K562 (cell line): ENCODE results near the gene SLC25A40. TPM values are rescaled to one million over a fixed set of nuclear protein-coding genes. Genes with fewer than 3 reads are reported as not detected.

ENCODE experiments used
- ATAC-seq: fragments of 200-7000 bp; cut with Tn5 transposase; 3 replicates; pipeline ENCODE4 v1.9.1; 2020; ENCODE audit warnings: moderate library complexity
- BruUV-seq: library from RNA; stranded (reverse); fragments of 400-500 nt; replicated peaks from 2 replicates; lab custom pipeline; 2021; lab: Mats Ljungman, UMichigan
- CTCF ChIA-PET: fragments of 300-600 bp; formaldehyde crosslinking; extraction: SDS; loops from one replicate; lab custom pipeline; 2021; ENCODE audit warnings: low intra/inter-chr PET ratio; lab: Yijun Ruan, JAX
- POLR2A ChIA-PET: fragments of 300-600, 350-650 bp; sonication (Branson Sonifier 250); formaldehyde crosslinking; extraction: SDS; loops from one replicate; lab custom pipeline; 2021; ENCODE audit warnings: antibody characterized with exemption, inconsistent platforms; lab: Yijun Ruan, JAX
- DNase-seq, 4 experiments: peaks; one replicate each; pipeline versions ENCODE4 v3.0.0 to v3.0.0-alpha.2; 2011 to 2018; ENCODE audit warnings: low spot score in 3 of 4, mixed read lengths in 3 of 4; ENCODE audit errors: extremely low read depth in 1 of 4
- FAIRE-seq: peaks from 2 replicates; lab custom pipeline; 2011; peaks lifted over from hg19 to GRCh38; lab: Jason Lieb, UNC
- H2AFZ ChIP-seq: 2 replicates; pipeline ENCODE4 v1.6.0; 2011; ENCODE audit warnings: low read depth, low read length, control low read depth, inconsistent platforms
- H3K27ac ChIP-seq: fragments of 200-600 bp; 3 replicates; pipeline ENCODE4 v1.8.0; 2011; ENCODE audit warnings: low read depth, mild to moderate bottlenecking, control low read depth, inconsistent platforms, low read length, moderate library complexity, mixed read lengths; ENCODE audit errors: extremely low read depth
- H3K27me3 ChIP-seq, 2 experiments: fragments of 300-600 bp in 1 of 2; 2 replicates in 1 of 2; 3 replicates in 1 of 2; pipeline versions ENCODE4 v1.6.0 to v1.8.0; 2011; ENCODE audit warnings: inconsistent platforms in 2 of 2, low read length in 2 of 2, mild to moderate bottlenecking in 1 of 2, mixed read lengths in 1 of 2, moderate library complexity in 1 of 2; ENCODE audit not compliant: control insufficient read depth in 2 of 2, insufficient read depth in 2 of 2
- H3K36me3 ChIP-seq: fragments of 300-600 bp; 3 replicates; pipeline ENCODE4 v1.8.0; 2011; ENCODE audit warnings: mild to moderate bottlenecking, low read length, inconsistent platforms; ENCODE audit not compliant: control insufficient read depth, insufficient read depth
- H3K4me1 ChIP-seq, 2 experiments: fragments of 200-600 bp in 1 of 2; replicated peaks in 1 of 2; 2 replicates in 1 of 2; 3 replicates in 1 of 2; pipeline versions ENCODE4 v1.5.1 to v1.8.0; 2011; ENCODE audit warnings: inconsistent platforms in 2 of 2, low read length in 2 of 2, mild to moderate bottlenecking in 1 of 2, mixed read lengths in 1 of 2, moderate library complexity in 1 of 2; ENCODE audit not compliant: control insufficient read depth in 2 of 2, insufficient read depth in 2 of 2
- H3K4me2 ChIP-seq: 2 replicates; pipeline ENCODE4 v1.6.1; 2011; ENCODE audit warnings: low read length, control low read depth, inconsistent platforms, mixed read lengths; ENCODE audit not compliant: insufficient read depth
- H3K4me3 ChIP-seq: fragments of 200-600 bp; sonication (generic), shearing (Covaris generic); 2 replicates; pipeline ENCODE4 v1.5.1; 2016; ENCODE audit warnings: control low read depth, inconsistent platforms
- H3K79me2 ChIP-seq: fragments of 200-600 bp; 3 replicates; pipeline ENCODE4 v1.8.0; 2011; ENCODE audit warnings: low read length, inconsistent platforms; ENCODE audit not compliant: control insufficient read depth, insufficient read depth
- H3K9ac ChIP-seq, 2 experiments: 2 replicates each; pipeline versions ENCODE4 v1.6.0 to v1.6.1; 2011; ENCODE audit warnings: low read depth in 2 of 2, low read length in 2 of 2, control low read depth in 1 of 2, inconsistent platforms in 1 of 2, mild to moderate bottlenecking in 1 of 2, mixed read lengths in 1 of 2; ENCODE audit not compliant: insufficient read depth in 1 of 2
- H3K9me1 ChIP-seq: one replicate; pipeline ENCODE4 v1.6.0; 2011; ENCODE audit warnings: inconsistent platforms, mild to moderate bottlenecking, low read length, moderate library complexity; ENCODE audit not compliant: control insufficient read depth, insufficient read depth
- H3K9me3 ChIP-seq: replicated peaks from 2 replicates; pipeline ENCODE4 v1.5.1; 2011; ENCODE audit warnings: low read depth, low read length, inconsistent platforms; ENCODE audit not compliant: control insufficient read depth, insufficient read depth
- H4K20me1 ChIP-seq: replicated peaks from 2 replicates; pipeline ENCODE4 v1.6.1; 2011; ENCODE audit warnings: low read length, inconsistent platforms, mixed read lengths; ENCODE audit not compliant: control insufficient read depth, insufficient read depth
- CHD2 ChIP-seq: IDR thresholded peaks from 2 replicates; pipeline ENCODE4 v1.6.1; 2011; ENCODE audit warnings: low read depth, low read length
- WGBS: fragments of 100-300 bp; shearing (Covaris generic); methylation state at CpG from one replicate; pipeline ENCODE4 v1.1.6; 2016; ENCODE audit warnings: low coverage, mixed read lengths; ENCODE audit not compliant: insufficient coverage; ENCODE audit errors: missing lambda C conversion rate; 5-methylcytosine and 5-hydroxymethylcytosine counted together
- in situ Hi-C: fragments of 300-500 bp; cut with MboI; formaldehyde crosslinking; loops from 4 replicates; pipeline ENCODE4 v1.15.0; 2018; ENCODE audit warnings: inconsistent platforms, mixed read lengths
- intact Hi-C: fragments of 100-400 bp; cut with micrococcal nuclease; formaldehyde crosslinking; loops from 2 replicates; pipeline ENCODE4 v1.14.2; 2022
- polyA plus RNA-seq, 8 experiments: library from polyadenylated mRNA; depleted of rRNA in 4 of 8; stranded (reverse) in 5 of 8; unstranded in 3 of 8; fragments of >200 nt; fragmentation: Nextera tagmentation in 2 of 8; fragmentation: Illumina TruSeq in 1 of 8; extraction: Ambion mirVana in 2 of 8; extraction: Trizol in 1 of 8; gene quantifications; 2 replicates each; pipeline versions ENCODE4 v1.2.1 to v1.2.3, GENCODE V29; 2011 to 2014; ENCODE audit warnings: inconsistent platforms in 1 of 8, missing spikeins in 1 of 8
- total RNA-seq, 7 experiments: library from RNA; depleted of rRNA in 6 of 7; stranded (reverse); fragments of >200 nt in 6 of 7; fragmentation: Illumina TruSeq in 2 of 7; extraction: Trizol in 2 of 7; gene quantifications; 2 replicates each; pipeline versions ENCODE4 v1.2.1 to v1.2.3, GENCODE V29; 2011 to 2021; ENCODE audit warnings: low replicate concordance in 1 of 7
- TF ChIP-seq, protein P1 (sequence below): fragments of 450-650 bp; formaldehyde crosslinking; IDR thresholded peaks from 2 replicates; pipeline ENCODE4 v1.4.0; 2020; ENCODE audit warnings: mild to moderate bottlenecking, mixed read lengths

The SLC25A40 gene
- total and polyA plus RNA-seq, 9 of the 15 experiments (the other 6 are each of a cell fraction or from before 2014, with no cell fraction given), result 6.7 to 44.0 (median 26.5) TPM

DNA sequence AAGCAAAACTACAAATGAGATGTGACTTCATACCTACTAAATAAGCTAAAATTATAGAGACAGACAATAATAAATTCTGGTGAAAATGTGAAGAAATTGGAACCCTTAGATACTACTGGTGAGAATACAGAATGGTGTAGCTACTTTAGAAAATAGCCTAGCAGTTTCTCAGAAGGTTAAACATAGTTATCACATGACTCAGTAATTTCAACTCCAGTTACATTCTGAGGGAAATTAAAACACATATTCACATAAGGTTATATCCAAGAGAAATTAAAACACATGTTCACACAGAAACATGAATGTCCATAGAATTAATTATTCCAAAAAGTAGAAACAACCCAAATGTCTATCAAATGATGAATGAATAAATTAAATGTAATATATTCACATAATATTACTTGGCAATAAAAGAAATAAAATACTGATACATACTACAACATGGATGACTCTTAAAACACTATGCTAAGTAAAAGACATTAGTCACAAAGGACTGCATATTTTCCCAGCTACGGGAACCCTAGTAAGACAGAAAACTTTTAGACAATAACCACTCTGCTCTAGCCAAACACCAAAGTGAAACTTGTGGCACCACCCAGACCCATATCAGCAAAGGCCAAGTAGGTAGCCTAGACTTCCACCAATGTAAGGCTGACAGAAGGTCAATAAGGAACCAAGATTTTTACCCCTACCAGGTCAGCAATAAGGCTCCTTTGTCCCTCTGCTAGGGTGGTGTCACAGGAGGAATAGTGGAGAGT lies 25.1 kb downstream of the SLC25A40 start:
- TF ChIP-seq, protein P1, sequence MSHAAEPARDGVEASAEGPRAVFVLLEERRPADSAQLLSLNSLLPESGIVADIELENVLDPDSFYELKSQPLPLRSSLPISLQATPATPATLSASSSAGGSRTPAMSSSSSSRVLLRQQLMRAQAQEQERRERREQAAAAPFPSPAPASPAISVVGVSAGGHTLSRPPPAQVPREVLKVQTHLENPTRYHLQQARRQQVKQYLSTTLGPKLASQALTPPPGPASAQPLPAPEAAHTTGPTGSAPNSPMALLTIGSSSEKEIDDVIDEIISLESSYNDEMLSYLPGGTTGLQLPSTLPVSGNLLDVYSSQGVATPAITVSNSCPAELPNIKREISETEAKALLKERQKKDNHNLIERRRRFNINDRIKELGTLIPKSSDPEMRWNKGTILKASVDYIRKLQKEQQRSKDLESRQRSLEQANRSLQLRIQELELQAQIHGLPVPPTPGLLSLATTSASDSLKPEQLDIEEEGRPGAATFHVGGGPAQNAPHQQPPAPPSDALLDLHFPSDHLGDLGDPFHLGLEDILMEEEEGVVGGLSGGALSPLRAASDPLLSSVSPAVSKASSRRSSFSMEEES (CRISPR knock-in tag), result peak; percentile 36
- TF ChIP-seq CHD2, result no peak
- POLR2A ChIA-PET, result interaction anchor here (1.2 kb wide), 1 partner anchor 18 kb away, joined by 4 read pairs; no protein-coding TSS in a partner anchor
- CTCF ChIA-PET, result no interaction called here

More for the DNA sequence above, 25.1 kb downstream of the SLC25A40 start:
- peaks cover 75% of the 10 kb centered on the region for H3K36me3 ChIP-seq
- H3K79me2 ChIP-seq, result peaks cover 4% of the 10 kb centered on the region; the same call in 1 of the 3 replicates
- FAIRE-seq, result no peak
- H3K4me1 ChIP-seq, result no peaks in the 10 kb centered on the region; a peak in 1 of 5 replicates
- no peak for DNase-seq
- no peaks in the 10 kb centered on the region for H3K27me3 ChIP-seq
- no peaks in the 10 kb centered on the region for H3K9me3 ChIP-seq
- H3K27ac ChIP-seq, result no peak overlapping the region; the same call in 2 of the 3 replicates
- H4K20me1 ChIP-seq, result no peaks in the 10 kb centered on the region
- intact Hi-C loops (no loop called here), in situ Hi-C loops (no loop called here)
- no peak overlapping the region for H3K9ac ChIP-seq
- peak; percentile 40; the same call in 1 of the 3 replicates for ATAC-seq
- no peaks in the 10 kb centered on the region for H3K9me1 ChIP-seq
- no peak overlapping the region for H3K4me2 ChIP-seq
- no peak overlapping the region for H3K4me3 ChIP-seq
- no TSS peak for BruUV-seq
- H2AFZ ChIP-seq, result no peak overlapping the region
- WGBS, result 93% methylated on average over 1 of the region's 1 CpG
